Measurements from ENCODE around the gene SERPINC1. TPM values are rescaled to one million over a fixed set of nuclear protein-coding genes. Genes with fewer than 3 reads are reported as not detected.
"Not testable (repeated sequence)": the region's sequence is repeated elsewhere in the genome, so short reads cannot be mapped to it uniquely, and the experiment has no call there.

Gene SERPINC1
- total RNA-seq, 1 experiment from 2014 or later: 0.26 TPM

GRCh38 chr1:173887627-173888026 is 29.5 kb downstream of the SERPINC1 start:
- H3K27ac ChIP-seq (ENCODE audit: low read length): no peak overlapping the region
- no peak for DNase-seq
- no peaks in the 10 kb centered on the region for H3K4me1 ChIP-seq (ENCODE audit: low read length)
- H3K79me2 ChIP-seq (ENCODE audit: low read length): peaks cover 3% of the 10 kb centered on the region; the same call in 1 of the 2 replicates
- no peaks in the 10 kb centered on the region for H3K9me2 ChIP-seq (replicated peaks; ENCODE audit: insufficient read depth, low read length)
- no peak overlapping the region for H3K9ac ChIP-seq (ENCODE audit: low read length)
- no peak overlapping the region for H2AFZ ChIP-seq (ENCODE audit: low read length)
- no peak overlapping the region for H3K4me3 ChIP-seq (ENCODE audit: low read length)
- H3K9me3 ChIP-seq (ENCODE audit: low read length): no peaks in the 10 kb centered on the region
- no peak overlapping the region for H3K4me2 ChIP-seq (ENCODE audit: low read depth, low read length, poor library complexity, severe bottlenecking)
- no peaks in the 10 kb centered on the region; the same call in 1 of the 2 replicates for H4K20me1 ChIP-seq (ENCODE audit: insufficient read depth, low read depth, low read length)
- no peaks in the 10 kb centered on the region for H3K27me3 ChIP-seq (ENCODE audit: low read length)
- peaks cover 9% of the 10 kb centered on the region; the same call in 1 of the 2 replicates for H3K36me3 ChIP-seq (ENCODE audit: insufficient read depth, low read length)

DNA sequence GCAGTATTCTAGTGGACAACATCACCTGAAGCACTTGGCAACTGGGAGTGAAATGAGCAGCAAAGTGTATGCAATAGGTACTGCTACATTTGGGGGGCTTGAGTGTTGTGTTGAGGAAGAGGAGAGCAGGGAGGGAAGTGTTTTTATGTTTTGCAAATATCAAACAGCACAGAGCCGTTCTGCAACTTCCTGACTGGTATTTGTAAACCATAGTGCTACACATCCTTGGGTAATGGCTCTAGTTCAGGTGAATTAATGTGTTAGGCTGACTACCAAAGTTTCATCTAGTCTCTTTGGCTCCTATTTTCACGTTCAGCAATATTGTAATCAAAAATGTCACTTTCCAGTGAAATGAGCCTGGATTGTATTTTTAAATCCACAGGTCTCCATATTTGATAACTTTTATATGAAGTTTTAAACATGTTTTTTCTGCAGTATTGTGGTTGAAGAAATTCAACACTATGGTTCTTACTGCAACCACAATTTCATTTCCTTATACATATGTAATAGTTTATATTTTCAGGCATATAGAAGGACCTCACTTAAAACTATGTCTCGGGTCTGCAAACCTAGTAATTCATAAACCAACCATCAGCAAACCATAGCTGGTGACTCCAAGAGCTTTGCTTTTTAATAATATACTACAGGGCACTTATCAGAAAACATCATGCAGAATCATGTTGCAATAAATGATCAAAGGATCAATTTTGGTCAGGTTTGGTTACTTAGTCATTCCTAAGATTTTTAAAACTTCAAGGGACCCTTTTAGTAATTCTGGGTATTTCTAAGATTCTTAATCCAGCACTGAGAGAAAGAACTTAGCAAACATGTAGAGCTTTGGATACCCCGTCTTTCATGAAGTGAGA is 30.1 kb downstream of the SERPINC1 start:
- no peak for DNase-seq
- Histone ChIP-seq H3K79me2 (ENCODE audit: low read length) (peaks cover 3% of the 10 kb centered on the region; the same call in 1 of the 2 replicates), H3K4me3 (ENCODE audit: low read length) (no peak overlapping the region), H3K9me3 (ENCODE audit: low read length) (no peaks in the 10 kb centered on the region), H4K20me1 (ENCODE audit: insufficient read depth, low read depth, low read length) (no peaks in the 10 kb centered on the region; the same call in 1 of the 2 replicates), H2AFZ (ENCODE audit: low read length) (no peak overlapping the region), H3K27ac (ENCODE audit: low read length) (no peak overlapping the region), H3K27me3 (ENCODE audit: low read length) (no peaks in the 10 kb centered on the region), H3K4me1 (ENCODE audit: low read length) (no peaks in the 10 kb centered on the region), H3K9ac (ENCODE audit: low read length) (no peak overlapping the region), H3K4me2 (ENCODE audit: low read depth, low read length, poor library complexity, severe bottlenecking) (no peak overlapping the region), H3K9me2 (replicated peaks; ENCODE audit: insufficient read depth, low read length) (no peaks in the 10 kb centered on the region), H3K36me3 (ENCODE audit: insufficient read depth, low read length) (peaks cover 9% of the 10 kb centered on the region; the same call in 1 of the 2 replicates)

DNA sequence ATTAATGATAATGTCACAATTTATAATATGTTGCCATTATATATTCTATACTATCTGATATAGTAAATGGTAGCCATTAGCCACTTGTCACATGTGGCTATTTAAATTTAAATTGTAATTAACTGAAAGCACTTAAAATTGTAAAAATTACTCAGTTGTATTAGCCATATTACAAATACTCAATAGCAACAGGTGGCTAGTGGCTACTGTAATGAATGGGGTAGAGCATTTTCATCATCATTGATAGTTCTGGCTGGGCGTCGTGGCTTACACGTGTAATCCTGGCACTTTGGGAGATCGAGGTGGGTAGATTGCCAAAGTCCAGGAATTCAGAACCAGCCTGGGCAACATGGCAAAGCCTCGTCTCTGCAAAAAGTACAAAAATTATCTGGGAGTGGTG is 32.4 kb downstream of the SERPINC1 start:
- Histone ChIP-seq H3K27me3 (ENCODE audit: low read length) (no peaks in the 10 kb centered on the region), H3K27ac (ENCODE audit: low read length) (no peak overlapping the region), H3K79me2 (ENCODE audit: low read length) (peaks cover 3% of the 10 kb centered on the region; the same call in 1 of the 2 replicates), H4K20me1 (ENCODE audit: insufficient read depth, low read depth, low read length) (no peaks in the 10 kb centered on the region; the same call in 1 of the 2 replicates), H3K9me2 (replicated peaks; ENCODE audit: insufficient read depth, low read length) (no peaks in the 10 kb centered on the region), H3K4me1 (ENCODE audit: low read length) (no peaks in the 10 kb centered on the region), H3K9me3 (ENCODE audit: low read length) (no peaks in the 10 kb centered on the region), H2AFZ (ENCODE audit: low read length) (no peak overlapping the region), H3K4me2 (ENCODE audit: low read depth, low read length, poor library complexity, severe bottlenecking) (no peak overlapping the region), H3K9ac (ENCODE audit: low read length) (no peak overlapping the region), H3K36me3 (ENCODE audit: insufficient read depth, low read length) (peaks cover 9% of the 10 kb centered on the region; the same call in 1 of the 2 replicates), H3K4me3 (ENCODE audit: low read length) (no peak overlapping the region)
- DNase-seq: no peak

GRCh38 chr1:173881117-173881516 is 36.0 kb downstream of the SERPINC1 start:
- not testable (repeated sequence) for H3K4me2 ChIP-seq (ENCODE audit: low read depth, low read length, poor library complexity, severe bottlenecking); H3K9ac ChIP-seq (ENCODE audit: low read length); H3K36me3 ChIP-seq (ENCODE audit: insufficient read depth, low read length); H4K20me1 ChIP-seq (ENCODE audit: insufficient read depth, low read depth, low read length); H3K4me1 ChIP-seq (ENCODE audit: low read length); H3K9me2 ChIP-seq (replicated peaks; ENCODE audit: insufficient read depth, low read length); DNase-seq; H3K9me3 ChIP-seq (ENCODE audit: low read length); H3K27ac ChIP-seq (ENCODE audit: low read length); H2AFZ ChIP-seq (ENCODE audit: low read length); H3K79me2 ChIP-seq (ENCODE audit: low read length); H3K27me3 ChIP-seq (ENCODE audit: low read length); H3K4me3 ChIP-seq (ENCODE audit: low read length)

DNA sequence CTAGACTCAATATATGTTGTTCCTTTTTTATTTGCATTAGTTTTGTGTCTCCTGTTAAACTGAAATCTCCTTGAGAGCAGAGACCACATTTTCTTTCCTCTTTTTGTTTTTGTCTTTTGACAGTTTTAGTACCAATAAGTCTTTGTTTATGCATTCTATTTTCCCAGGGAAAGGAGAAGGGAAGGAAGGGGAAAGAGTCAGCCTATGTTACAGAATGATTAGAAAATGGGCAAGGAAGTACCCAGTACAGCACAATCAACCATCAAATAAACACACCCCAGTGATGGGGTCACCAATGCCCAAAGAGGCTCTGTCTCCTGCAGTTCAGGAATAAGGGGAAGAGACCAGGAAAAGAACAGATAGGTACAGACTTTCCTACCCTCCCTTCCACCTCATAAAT is 38.9 kb downstream of the SERPINC1 start:
- Histone ChIP-seq H2AFZ (ENCODE audit: low read length) (no peak overlapping the region), H3K4me1 (ENCODE audit: low read length) (no peaks in the 10 kb centered on the region), H3K4me2 (ENCODE audit: low read depth, low read length, poor library complexity, severe bottlenecking) (no peak overlapping the region), H3K9me3 (ENCODE audit: low read length) (no peaks in the 10 kb centered on the region), H3K27ac (ENCODE audit: low read length) (no peak overlapping the region), H3K4me3 (ENCODE audit: low read length) (no peak overlapping the region), H3K36me3 (ENCODE audit: insufficient read depth, low read length) (no peaks in the 10 kb centered on the region), H4K20me1 (ENCODE audit: insufficient read depth, low read depth, low read length) (no peaks in the 10 kb centered on the region), H3K79me2 (ENCODE audit: low read length) (no peaks in the 10 kb centered on the region), H3K9ac (ENCODE audit: low read length) (no peak overlapping the region), H3K9me2 (replicated peaks; ENCODE audit: insufficient read depth, low read length) (no peaks in the 10 kb centered on the region), H3K27me3 (ENCODE audit: low read length) (no peaks in the 10 kb centered on the region)
- DNase-seq: no peak

- Histone ChIP-seq H3K4me1 (ENCODE audit: low read length) (no peaks in the 10 kb centered on the region), H3K9me3 (ENCODE audit: low read length) (no peaks in the 10 kb centered on the region), H3K9me2 (replicated peaks; ENCODE audit: insufficient read depth, low read length) (no peaks in the 10 kb centered on the region), H3K9ac (ENCODE audit: low read length) (no peak overlapping the region), H3K27me3 (ENCODE audit: low read length) (no peaks in the 10 kb centered on the region), H3K27ac (ENCODE audit: low read length) (no peak overlapping the region), H3K4me2 (ENCODE audit: low read depth, low read length, poor library complexity, severe bottlenecking) (no peak overlapping the region), H3K36me3 (ENCODE audit: insufficient read depth, low read length) (no peaks in the 10 kb centered on the region), H4K20me1 (ENCODE audit: insufficient read depth, low read depth, low read length) (no peaks in the 10 kb centered on the region), H3K4me3 (ENCODE audit: low read length) (no peak overlapping the region), H3K79me2 (ENCODE audit: low read length) (no peaks in the 10 kb centered on the region; the same call in 1 of the 2 replicates), H2AFZ (ENCODE audit: low read length) (no peak overlapping the region)
- DNase-seq: no peak
These were observed 40.4 kb downstream of the SERPINC1 start for GRCh38 chr1:173876732-173877131.

- Histone ChIP-seq H4K20me1 (ENCODE audit: insufficient read depth, low read depth, low read length) (peaks cover 11% of the 10 kb centered on the region; the same call in 1 of the 2 replicates), H3K79me2 (ENCODE audit: low read length) (peaks cover 17% of the 10 kb centered on the region), H3K27me3 (ENCODE audit: low read length) (no peaks in the 10 kb centered on the region), H3K4me1 (ENCODE audit: low read length) (peaks cover 20% of the 10 kb centered on the region), H3K9me2 (replicated peaks; ENCODE audit: insufficient read depth, low read length) (no peaks in the 10 kb centered on the region), H3K36me3 (ENCODE audit: insufficient read depth, low read length) (peaks cover 12% of the 10 kb centered on the region), H3K4me2 (ENCODE audit: low read depth, low read length, poor library complexity, severe bottlenecking) (no peak overlapping the region), H3K9me3 (ENCODE audit: low read length) (no peaks in the 10 kb centered on the region), H3K27ac (ENCODE audit: low read length) (no peak overlapping the region), H3K4me3 (ENCODE audit: low read length) (no peak overlapping the region), H3K9ac (ENCODE audit: low read length) (no peak overlapping the region), H2AFZ (ENCODE audit: low read length) (no peak overlapping the region)
- no peak for DNase-seq
These were observed 45.6 kb downstream of the SERPINC1 start for GRCh38 chr1:173871500-173871899.

- H3K9ac ChIP-seq (ENCODE audit: low read length): no peak overlapping the region
- no peaks in the 10 kb centered on the region for H3K9me3 ChIP-seq (ENCODE audit: low read length)
- no peak overlapping the region for H3K4me3 ChIP-seq (ENCODE audit: low read length)
- H3K36me3 ChIP-seq (ENCODE audit: insufficient read depth, low read length): peaks cover 16% of the 10 kb centered on the region
- H3K79me2 ChIP-seq (ENCODE audit: low read length): peaks cover 21% of the 10 kb centered on the region
- H2AFZ ChIP-seq (ENCODE audit: low read length): no peak overlapping the region
- no peaks in the 10 kb centered on the region for H3K27me3 ChIP-seq (ENCODE audit: low read length)
- peaks cover 24% of the 10 kb centered on the region for H3K4me1 ChIP-seq (ENCODE audit: low read length)
- H3K4me2 ChIP-seq (ENCODE audit: low read depth, low read length, poor library complexity, severe bottlenecking): no peak overlapping the region
- H3K9me2 ChIP-seq (replicated peaks; ENCODE audit: insufficient read depth, low read length): no peaks in the 10 kb centered on the region
- no peak overlapping the region for H3K27ac ChIP-seq (ENCODE audit: low read length)
- H4K20me1 ChIP-seq (ENCODE audit: insufficient read depth, low read depth, low read length): peaks cover 16% of the 10 kb centered on the region; the same call in 1 of the 2 replicates
- no peak for DNase-seq
These were observed 46.0 kb downstream of the SERPINC1 start for GRCh38 chr1:173871091-173871490.

Measured in Karpas-422 (cell line).